GM12878 (cell line): ENCODE measurements around the gene MDFI. TPM values are rescaled to one million over a fixed set of nuclear protein-coding genes. Genes with fewer than 3 reads are reported as not detected.

ENCODE experiments used
- BCLAF1 ChIP-seq: fragments of 450-650 bp; IDR thresholded peaks from 2 replicates; pipeline ENCODE4 v1.6.1; 2017; ENCODE audit warnings: antibody characterized with exemption, mild to moderate bottlenecking, moderate library complexity
- CREM ChIP-seq: IDR thresholded peaks from 2 replicates; pipeline ENCODE4 v1.6.1; 2014; ENCODE audit warnings: antibody characterized with exemption, low read depth
- E4F1 ChIP-seq: fragments of 450-650 bp; IDR thresholded peaks from 2 replicates; pipeline ENCODE4 v1.6.1; 2018; ENCODE audit warnings: borderline replicate concordance, mild to moderate bottlenecking; ENCODE audit not compliant: partially characterized antibody
- FOS ChIP-seq: IDR thresholded peaks from 3 replicates; pipeline ENCODE4 v1.6.1; 2011; ENCODE audit warnings: borderline replicate concordance; ENCODE audit not compliant: insufficient read length; ENCODE audit errors: extremely low read depth
- JUNB ChIP-seq: IDR thresholded peaks from 2 replicates; pipeline ENCODE4 v1.6.1; 2016; ENCODE audit warnings: antibody characterized with exemption, mild to moderate bottlenecking
- LARP7 ChIP-seq: fragments of 450-650 bp; IDR thresholded peaks from 2 replicates; pipeline ENCODE4 v1.6.1; 2017; ENCODE audit warnings: mild to moderate bottlenecking
- MEF2B ChIP-seq: fragments of 450-650 bp; IDR thresholded peaks from 2 replicates; pipeline ENCODE4 v1.6.1; 2018; ENCODE audit warnings: mild to moderate bottlenecking, moderate library complexity; ENCODE audit not compliant: partially characterized antibody, poor library complexity, severe bottlenecking
- MYB ChIP-seq: fragments of 150-350 bp; IDR thresholded peaks from 2 replicates; pipeline ENCODE4 v1.6.1; 2014; ENCODE audit warnings: mild to moderate bottlenecking, low read depth, low read length, borderline replicate concordance
- NFXL1 ChIP-seq: fragments of 450-650 bp; IDR thresholded peaks from 2 replicates; pipeline ENCODE4 v1.6.1; 2017; ENCODE audit warnings: antibody characterized with exemption, mild to moderate bottlenecking, borderline replicate concordance
- NR2F1 ChIP-seq: fragments of 450-650 bp; conservative IDR thresholded peaks from 2 replicates; pipeline ENCODE4 v1.6.1; 2017; ENCODE audit warnings: mild to moderate bottlenecking
- POLR2AphosphoS2 ChIP-seq: IDR thresholded peaks from 2 replicates; pipeline ENCODE4 v1.6.1; 2011; ENCODE audit warnings: low read depth, mild to moderate bottlenecking, low read length, improper control_type of control experiment, moderate library complexity
- RCOR1 ChIP-seq: conservative IDR thresholded peaks from 2 replicates; pipeline ENCODE4 v1.6.1; 2012; ENCODE audit warnings: low read depth, low read length, improper control_type of control experiment
- RUNX3 ChIP-seq: IDR thresholded peaks from 2 replicates; pipeline ENCODE4 v1.6.1; 2012; ENCODE audit warnings: low read length, inconsistent platforms
- SKIL ChIP-seq: fragments of 450-650 bp; IDR thresholded peaks from 2 replicates; pipeline ENCODE4 v1.6.1; 2017; ENCODE audit warnings: mild to moderate bottlenecking, low read depth, inconsistent platforms; ENCODE audit not compliant: poor library complexity, severe bottlenecking
- SP1 ChIP-seq: IDR thresholded peaks from one replicate; pipeline ENCODE4 v1.6.1; 2011; ENCODE audit warnings: low read depth, low read length
- STAT1 ChIP-seq: fragments of 450-650 bp; conservative IDR thresholded peaks from 2 replicates; pipeline ENCODE4 v1.6.1; 2014; ENCODE audit warnings: antibody characterized with exemption, mild to moderate bottlenecking
- USF2 ChIP-seq: IDR thresholded peaks from 2 replicates; pipeline ENCODE4 v1.6.1; 2011; ENCODE audit warnings: low read depth, low read length, improper control_type of control experiment, borderline replicate concordance
- polyA plus RNA-seq, 11 experiments: library from polyadenylated mRNA; depleted of rRNA in 4 of 11; unstranded in 6 of 11; stranded (reverse) in 5 of 11; fragments of >200 nt; fragmentation: Nextera tagmentation in 4 of 11; fragmentation: Illumina TruSeq in 1 of 11; extraction: Ambion mirVana in 4 of 11; extraction: Trizol in 1 of 11; gene quantifications; 1 replicate in 1 of 11; 2 replicates in 10 of 11; pipeline versions ENCODE4 v1.2.1 to v1.2.3, GENCODE V29; 2011 to 2016; ENCODE audit warnings: inconsistent platforms in 2 of 11, missing spikeins in 2 of 11, low read depth in 1 of 11
- total RNA-seq, 4 experiments: library from RNA; depleted of rRNA in 3 of 4; stranded (reverse); fragments of >200 nt in 3 of 4; fragmentation: Illumina TruSeq in 1 of 4; extraction: Trizol in 1 of 4; gene quantifications; 2 replicates each; pipeline versions ENCODE4 v1.2.1 to v1.2.3, GENCODE V29; 2013 to 2021
- TF ChIP-seq, protein P1 (sequence below): IDR thresholded peaks from 2 replicates; pipeline ENCODE4 v1.6.1; 2012; ENCODE audit warnings: low read length, inconsistent platforms
- TF ChIP-seq, protein P2 (sequence below): IDR thresholded peaks from 2 replicates; pipeline ENCODE4 v1.6.1; 2011; ENCODE audit warnings: mild to moderate bottlenecking, low read depth, low read length, moderate library complexity; ENCODE audit not compliant: insufficient replicate concordance

The MDFI gene
- total and polyA plus RNA-seq, 10 of the 15 experiments (the other 5 are each of a cell fraction or from before 2014, with no cell fraction given), result not detected

- TF ChIP-seq E4F1, result no peak
- TF ChIP-seq RUNX3, result peak; percentile 54; the same call in 1 of the 2 replicates
- TF ChIP-seq RCOR1, result no peak
- no peak for TF ChIP-seq JUNB
- TF ChIP-seq, protein P1, sequence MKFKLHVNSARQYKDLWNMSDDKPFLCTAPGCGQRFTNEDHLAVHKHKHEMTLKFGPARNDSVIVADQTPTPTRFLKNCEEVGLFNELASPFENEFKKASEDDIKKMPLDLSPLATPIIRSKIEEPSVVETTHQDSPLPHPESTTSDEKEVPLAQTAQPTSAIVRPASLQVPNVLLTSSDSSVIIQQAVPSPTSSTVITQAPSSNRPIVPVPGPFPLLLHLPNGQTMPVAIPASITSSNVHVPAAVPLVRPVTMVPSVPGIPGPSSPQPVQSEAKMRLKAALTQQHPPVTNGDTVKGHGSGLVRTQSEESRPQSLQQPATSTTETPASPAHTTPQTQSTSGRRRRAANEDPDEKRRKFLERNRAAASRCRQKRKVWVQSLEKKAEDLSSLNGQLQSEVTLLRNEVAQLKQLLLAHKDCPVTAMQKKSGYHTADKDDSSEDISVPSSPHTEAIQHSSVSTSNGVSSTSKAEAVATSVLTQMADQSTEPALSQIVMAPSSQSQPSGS, result no peak
- no peak for TF ChIP-seq USF2
- no peak for TF ChIP-seq NFXL1
- no peak for TF ChIP-seq FOS
- no peak for TF ChIP-seq CREM
- TF ChIP-seq SP1, result no peak
- no peak for TF ChIP-seq MEF2B
- no peak for TF ChIP-seq NR2F1
- TF ChIP-seq STAT1, result no peak
- TF ChIP-seq LARP7, result peak; percentile 46; the same call in 1 of the 2 replicates
- TF ChIP-seq, protein P2, sequence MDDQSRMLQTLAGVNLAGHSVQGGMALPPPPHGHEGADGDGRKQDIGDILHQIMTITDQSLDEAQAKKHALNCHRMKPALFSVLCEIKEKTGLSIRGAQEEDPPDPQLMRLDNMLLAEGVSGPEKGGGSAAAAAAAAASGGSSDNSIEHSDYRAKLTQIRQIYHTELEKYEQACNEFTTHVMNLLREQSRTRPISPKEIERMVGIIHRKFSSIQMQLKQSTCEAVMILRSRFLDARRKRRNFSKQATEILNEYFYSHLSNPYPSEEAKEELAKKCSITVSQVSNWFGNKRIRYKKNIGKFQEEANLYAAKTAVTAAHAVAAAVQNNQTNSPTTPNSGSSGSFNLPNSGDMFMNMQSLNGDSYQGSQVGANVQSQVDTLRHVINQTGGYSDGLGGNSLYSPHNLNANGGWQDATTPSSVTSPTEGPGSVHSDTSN, result no peak
- TF ChIP-seq BCLAF1, result no peak
- TF ChIP-seq SKIL, result no peak
- TF ChIP-seq MYB, result no peak
- TF ChIP-seq POLR2AphosphoS2, result peak; percentile 38; the same call in 1 of the 2 replicates
These were observed 43.8 kb downstream of the MDFI start (continued) for GRCh38 chr6:41682056-41682477.
